GM23338 (cell line): Measurements from ENCODE around the gene RSPH6A. TPM values are rescaled to one million over a fixed set of nuclear protein-coding genes. Genes with fewer than 3 reads are reported as not detected.

Experiments used
- ATAC-seq: fragments of 200-7000 bp; cut with Tn5 transposase; 3 replicates; pipeline ENCODE4 v1.9.1; 2020
- DNase-seq: peaks from one replicate; pipeline ENCODE4 v3.0.0-alpha.2; 2015; ENCODE audit warnings: low spot score
- H2AFZ ChIP-seq: fragments of 200-600 bp; sonication (generic); 2 replicates; pipeline ENCODE4 v1.8.0; 2016; ENCODE audit warnings: antibody characterized with exemption, mild to moderate bottlenecking, moderate library complexity
- H3F3A ChIP-seq: fragments of 200-600 bp; sonication (generic); replicated peaks from 2 replicates; pipeline ENCODE4 v1.8.0; 2017; ENCODE audit warnings: antibody characterized with exemption, mixed run types, low read depth
- H3K27ac ChIP-seq: fragments of 200-600 bp; sonication (generic); 2 replicates; pipeline ENCODE4 v1.6.1; 2016; ENCODE audit warnings: low read depth
- H3K27me3 ChIP-seq: fragments of 200-600 bp; sonication (generic); 2 replicates; pipeline ENCODE4 v1.8.0; 2016; ENCODE audit warnings: mild to moderate bottlenecking, mixed run types, moderate library complexity; ENCODE audit not compliant: insufficient read depth
- H3K36me3 ChIP-seq: fragments of 200-600 bp; sonication (generic); 2 replicates; pipeline ENCODE4 v1.8.0; 2016; ENCODE audit warnings: mild to moderate bottlenecking; ENCODE audit not compliant: insufficient read depth
- H3K4me1 ChIP-seq: fragments of 200-600 bp; sonication (generic); 2 replicates; pipeline ENCODE4 v1.8.0; 2016; ENCODE audit warnings: mild to moderate bottlenecking, moderate library complexity; ENCODE audit not compliant: insufficient read depth
- H3K4me2 ChIP-seq: fragments of 200-600 bp; sonication (generic); 2 replicates; pipeline ENCODE4 v1.7.1; 2017; ENCODE audit warnings: mixed run types
- H3K4me3 ChIP-seq: fragments of 200-600 bp; sonication (generic); 2 replicates; pipeline ENCODE4 v1.6.1; 2016; ENCODE audit warnings: mixed run types
- H3K79me2 ChIP-seq: fragments of 200-600 bp; sonication (generic); replicated peaks from 2 replicates; pipeline ENCODE4 v1.8.0; 2017; ENCODE audit warnings: mild to moderate bottlenecking; ENCODE audit not compliant: insufficient read depth
- H3K9me2 ChIP-seq: fragments of 200-600 bp; sonication (generic); 2 replicates; pipeline ENCODE4 v1.8.0; 2017; ENCODE audit not compliant: insufficient read depth
- H4K20me1 ChIP-seq: fragments of 200-600 bp; sonication (generic); replicated peaks from 2 replicates; pipeline ENCODE4 v1.8.0; 2017; ENCODE audit warnings: mild to moderate bottlenecking; ENCODE audit not compliant: insufficient read depth
- H3K27ac Mint-ChIP-seq: 2 replicates; pipeline ENCODE4 v1.8.0; 2020; ENCODE audit warnings: inconsistent platforms, mild to moderate bottlenecking, moderate library complexity, mixed read lengths
- H3K27me3 Mint-ChIP-seq: 3 replicates; pipeline ENCODE4 v1.8.0; 2022; ENCODE audit warnings: low read depth, mild to moderate bottlenecking, moderate library complexity, mixed read lengths, inconsistent platforms; ENCODE audit not compliant: insufficient read depth, poor library complexity
- H3K36me3 Mint-ChIP-seq: 3 replicates; pipeline ENCODE4 v1.8.0; 2021; ENCODE audit warnings: low read depth, mild to moderate bottlenecking, inconsistent platforms, moderate library complexity, mixed read lengths
- H3K4me1 Mint-ChIP-seq: 3 replicates; pipeline ENCODE4 v1.8.0; 2020; ENCODE audit warnings: mild to moderate bottlenecking, inconsistent platforms, mixed read lengths
- H3K4me3 Mint-ChIP-seq: 3 replicates; pipeline ENCODE4 v1.8.0; 2021; ENCODE audit warnings: moderate library complexity, mild to moderate bottlenecking, inconsistent platforms, mixed read lengths
- H3K9me3 Mint-ChIP-seq: 3 replicates; pipeline ENCODE4 v1.8.0; 2020; ENCODE audit warnings: moderate library complexity, mild to moderate bottlenecking, inconsistent platforms, mixed read lengths
- CREB1 ChIP-seq: fragments of 250-450 bp; sonication (Bioruptor Pico); IDR thresholded peaks from 2 replicates; pipeline ENCODE4 v1.5.0; 2020; ENCODE audit warnings: low read depth, mild to moderate bottlenecking, moderate library complexity
- EZH2 ChIP-seq: fragments of 200-600 bp; sonication (generic); IDR thresholded peaks from one replicate; pipeline ENCODE4 v1.8.0; 2017; ENCODE audit warnings: antibody characterized with exemption, mild to moderate bottlenecking, low read depth; ENCODE audit not compliant: unreplicated experiment
- EZH2phosphoT487 ChIP-seq: fragments of 200-600 bp; sonication (generic); IDR thresholded peaks from one replicate; pipeline ENCODE4 v1.8.1; 2018; ENCODE audit warnings: antibody characterized with exemption; ENCODE audit not compliant: unreplicated experiment
- JUNB ChIP-seq: IDR thresholded peaks from one replicate; pipeline ENCODE4 v1.6.1; 2016; ENCODE audit warnings: antibody characterized with exemption; ENCODE audit not compliant: unreplicated experiment
- STAT1 ChIP-seq: IDR thresholded peaks from one replicate; pipeline ENCODE4 v1.6.1; 2016; ENCODE audit warnings: antibody characterized with exemption; ENCODE audit not compliant: unreplicated experiment
- ZNF114 ChIP-seq: fragments of 250-450 bp; sonication (Bioruptor Pico); IDR thresholded peaks from 2 replicates; pipeline ENCODE4 v1.5.0; 2020; ENCODE audit warnings: mild to moderate bottlenecking, moderate library complexity
- ZNF331 ChIP-seq: fragments of 250-450 bp; sonication (Bioruptor Pico); IDR thresholded peaks from 2 replicates; pipeline ENCODE4 v1.5.0; 2020; ENCODE audit warnings: low read depth, mild to moderate bottlenecking, moderate library complexity
- ZNF462 ChIP-seq: fragments of 250-450 bp; sonication (Bioruptor Pico); IDR thresholded peaks from 2 replicates; pipeline ENCODE4 v1.5.0; 2020; ENCODE audit warnings: mild to moderate bottlenecking, moderate library complexity
- polyA plus RNA-seq: library from polyadenylated mRNA; unstranded; fragments of >200 nt; fragmentation: Nextera tagmentation; extraction: Ambion mirVana; gene quantifications from 2 replicates; pipeline ENCODE4 v1.2.1, GENCODE V29; 2016
- total RNA-seq: library from RNA; depleted of rRNA; stranded (reverse); fragments of >200 nt; shearing (Covaris generic); gene quantifications from 2 replicates; pipeline ENCODE4 v1.2.3, GENCODE V29; 2014
- TF ChIP-seq, protein P1 (sequence below): IDR thresholded peaks from 2 replicates; pipeline ENCODE4 v1.6.1; 2016; ENCODE audit warnings: antibody characterized with exemption

RSPH6A gene
- total and polyA plus RNA-seq, 2 experiments from 2014 or later = 0.11 to 0.21 TPM

GRCh38 chr19:45824041-45824471, 8.9 kb upstream of the RSPH6A start:
- H3K27me3 Mint-ChIP-seq = peaks cover 15% of the 10 kb centered on the region
- Histone ChIP-seq H3F3A (peaks cover 17% of the 10 kb centered on the region; the same call in 1 of the 2 replicates), H3K36me3 (peaks cover under 1% of the 10 kb centered on the region; the same call in 1 of the 2 replicates), H4K20me1 (no peaks in the 10 kb centered on the region; the same call in 1 of the 2 replicates), H3K4me2 (no peak overlapping the region), H3K4me3 (no peak overlapping the region), H3K27me3 (no peaks in the 10 kb centered on the region), H2AFZ (no peak overlapping the region), H3K9me2 (no peaks in the 10 kb centered on the region), H3K27ac (no peak overlapping the region), H3K4me1 (peaks cover 8% of the 10 kb centered on the region; the same call in 1 of the 2 replicates), H3K79me2 (no peaks in the 10 kb centered on the region)
- H3K4me3 Mint-ChIP-seq = no peak overlapping the region; the same call in 2 of the 3 replicates
- H3K4me1 Mint-ChIP-seq = peaks cover 19% of the 10 kb centered on the region
- DNase-seq (no peak), ATAC-seq (no peak)
- TF ChIP-seq, protein P1, sequence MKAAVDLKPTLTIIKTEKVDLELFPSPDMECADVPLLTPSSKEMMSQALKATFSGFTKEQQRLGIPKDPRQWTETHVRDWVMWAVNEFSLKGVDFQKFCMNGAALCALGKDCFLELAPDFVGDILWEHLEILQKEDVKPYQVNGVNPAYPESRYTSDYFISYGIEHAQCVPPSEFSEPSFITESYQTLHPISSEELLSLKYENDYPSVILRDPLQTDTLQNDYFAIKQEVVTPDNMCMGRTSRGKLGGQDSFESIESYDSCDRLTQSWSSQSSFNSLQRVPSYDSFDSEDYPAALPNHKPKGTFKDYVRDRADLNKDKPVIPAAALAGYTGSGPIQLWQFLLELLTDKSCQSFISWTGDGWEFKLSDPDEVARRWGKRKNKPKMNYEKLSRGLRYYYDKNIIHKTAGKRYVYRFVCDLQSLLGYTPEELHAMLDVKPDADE = no peak
- peaks cover 82% of the 10 kb centered on the region for H3K36me3 Mint-ChIP-seq
- H3K9me3 Mint-ChIP-seq = no peaks in the 10 kb centered on the region
- no peak overlapping the region for H3K27ac Mint-ChIP-seq

GRCh38 chr19:45823182-45823581, 8.1 kb upstream of the RSPH6A start:
- Mint-ChIP-seq H3K27me3 (peaks cover 18% of the 10 kb centered on the region), H3K36me3 (peaks cover 74% of the 10 kb centered on the region), H3K4me3 (no peak overlapping the region), H3K9me3 (no peaks in the 10 kb centered on the region), H3K27ac (no peak overlapping the region), H3K4me1 (peaks cover 26% of the 10 kb centered on the region)
- H3K4me3 ChIP-seq = no peak overlapping the region
- H2AFZ ChIP-seq = no peak overlapping the region
- H3K79me2 ChIP-seq = no peaks in the 10 kb centered on the region
- no peak overlapping the region for H3K4me2 ChIP-seq
- no peaks in the 10 kb centered on the region for H3K9me2 ChIP-seq
- H3K4me1 ChIP-seq = peaks cover 15% of the 10 kb centered on the region
- no peaks in the 10 kb centered on the region; the same call in 1 of the 2 replicates for H3K36me3 ChIP-seq
- H4K20me1 ChIP-seq = no peaks in the 10 kb centered on the region; the same call in none of the 2 replicates
- H3K27ac ChIP-seq = no peak overlapping the region
- TF ChIP-seq ZNF114 (no peak), STAT1 (no peak), ZNF331 (CRISPR knock-in tag) (no peak), CREB1 (CRISPR knock-in tag) (no peak), JUNB (no peak), EZH2 (no peak), EZH2phosphoT487 (no peak), ZNF462 (CRISPR knock-in tag) (no peak)
- peaks cover 18% of the 10 kb centered on the region; the same call in 1 of the 2 replicates for H3F3A ChIP-seq
- H3K27me3 ChIP-seq = no peaks in the 10 kb centered on the region
- ATAC-seq (no peak), DNase-seq (no peak)
